GM10847 (cell line): ENCODE data around the gene RCSD1.

Source experiments
- POLR2A ChIP-seq: IDR thresholded peaks from 2 replicates; pipeline ENCODE4 v1.6.1; 2011; ENCODE audit not compliant: insufficient read length; ENCODE audit errors: extremely low read depth

RCSD1 gene

GRCh38 chr1:167645625-167646414, 15.8 kb downstream of the RCSD1 start:
- no peak for TF ChIP-seq POLR2A

GRCh38 chr1:167648252-167648849, 18.3 kb downstream of the RCSD1 start:
- TF ChIP-seq POLR2A: no peak

GRCh38 chr1:167648978-167649744, 19.1 kb downstream of the RCSD1 start:
- no peak for TF ChIP-seq POLR2A

- TF ChIP-seq POLR2A: no peak
These were observed 20.5 kb downstream of the RCSD1 start for GRCh38 chr1:167650269-167651160.

GRCh38 chr1:167651161-167651693, 21.2 kb downstream of the RCSD1 start:
- TF ChIP-seq POLR2A: no peak

- TF ChIP-seq POLR2A: no peak
These were observed 25.0 kb downstream of the RCSD1 start for GRCh38 chr1:167654975-167655575.

GRCh38 chr1:167656657-167657056, 26.6 kb downstream of the RCSD1 start:
- no peak for TF ChIP-seq POLR2A

- TF ChIP-seq POLR2A: no peak
These were observed 28.7 kb downstream of the RCSD1 start for GRCh38 chr1:167658574-167659328.

- TF ChIP-seq POLR2A: no peak
These were observed 29.4 kb downstream of the RCSD1 start for GRCh38 chr1:167659450-167659849.

GRCh38 chr1:167659881-167660280, 29.8 kb downstream of the RCSD1 start:
- TF ChIP-seq POLR2A: no peak

GRCh38 chr1:167661527-167662426, 31.7 kb downstream of the RCSD1 start:
- no peak for TF ChIP-seq POLR2A

- TF ChIP-seq POLR2A: no peak
These were observed 33.2 kb downstream of the RCSD1 start for GRCh38 chr1:167663002-167663772.
